ENCODE results near the gene EEF1G. TPM values are rescaled to one million over a fixed set of nuclear protein-coding genes. Genes with fewer than 3 reads are reported as not detected.

The EEF1G gene
- total and polyA plus RNA-seq, 9 of the 15 experiments (the other 6 are each of a cell fraction or from before 2014, with no cell fraction given) = 985 to 2,349 (median 2,035) TPM

GRCh38 chr11:62545437-62546243, 28.1 kb downstream of the EEF1G start (continued):
- no peak for TF ChIP-seq DDX20 (tag; IDR thresholded peaks at IDR 0.05; ENCODE audit: low read depth)
- TF ChIP-seq HDAC2 (IDR thresholded peaks at IDR 0.05) = peak; percentile 73
- TF ChIP-seq POLR2G (IDR thresholded peaks at IDR 0.05; ENCODE audit: low read depth, low read length) = 0 out of 2 replicates have a peak, but pooled peaks have one; percentile 57
- TF ChIP-seq HDAC1 (IDR thresholded peaks at IDR 0.05) = peak in 1 of 2 experiments; percentile 92; a peak in 2 of 4 replicates
- TF ChIP-seq ZNF639 (CRISPR knock-in tag; conservative IDR thresholded peaks at IDR 0.05 in 1 of 2, IDR thresholded peaks at IDR 0.05 in 1 of 2) = peak in 1 of 2 experiments; percentile 2; a peak in 1 of 4 replicates
- TF ChIP-seq RBBP5 (IDR thresholded peaks at IDR 0.05; ENCODE audit: borderline replicate concordance, insufficient read depth, low read length, poor library complexity, severe bottlenecking) = peak; percentile 68
- TF ChIP-seq MLLT1 (IDR thresholded peaks at IDR 0.05) = peak; percentile 20 to 63; a peak in 3 of 4 replicates
- TF ChIP-seq MTA1 (IDR thresholded peaks at IDR 0.05; ENCODE audit: borderline replicate concordance) = peak; percentile 77; the same call in 1 of the 2 replicates
- TF ChIP-seq, protein P1, sequence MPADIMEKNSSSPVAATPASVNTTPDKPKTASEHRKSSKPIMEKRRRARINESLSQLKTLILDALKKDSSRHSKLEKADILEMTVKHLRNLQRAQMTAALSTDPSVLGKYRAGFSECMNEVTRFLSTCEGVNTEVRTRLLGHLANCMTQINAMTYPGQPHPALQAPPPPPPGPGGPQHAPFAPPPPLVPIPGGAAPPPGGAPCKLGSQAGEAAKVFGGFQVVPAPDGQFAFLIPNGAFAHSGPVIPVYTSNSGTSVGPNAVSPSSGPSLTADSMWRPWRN (IDR thresholded peaks at IDR 0.05; ENCODE audit: low read depth) = 0 out of 2 replicates have a peak, but pooled peaks have one; percentile 32
- TF ChIP-seq, protein P2, sequence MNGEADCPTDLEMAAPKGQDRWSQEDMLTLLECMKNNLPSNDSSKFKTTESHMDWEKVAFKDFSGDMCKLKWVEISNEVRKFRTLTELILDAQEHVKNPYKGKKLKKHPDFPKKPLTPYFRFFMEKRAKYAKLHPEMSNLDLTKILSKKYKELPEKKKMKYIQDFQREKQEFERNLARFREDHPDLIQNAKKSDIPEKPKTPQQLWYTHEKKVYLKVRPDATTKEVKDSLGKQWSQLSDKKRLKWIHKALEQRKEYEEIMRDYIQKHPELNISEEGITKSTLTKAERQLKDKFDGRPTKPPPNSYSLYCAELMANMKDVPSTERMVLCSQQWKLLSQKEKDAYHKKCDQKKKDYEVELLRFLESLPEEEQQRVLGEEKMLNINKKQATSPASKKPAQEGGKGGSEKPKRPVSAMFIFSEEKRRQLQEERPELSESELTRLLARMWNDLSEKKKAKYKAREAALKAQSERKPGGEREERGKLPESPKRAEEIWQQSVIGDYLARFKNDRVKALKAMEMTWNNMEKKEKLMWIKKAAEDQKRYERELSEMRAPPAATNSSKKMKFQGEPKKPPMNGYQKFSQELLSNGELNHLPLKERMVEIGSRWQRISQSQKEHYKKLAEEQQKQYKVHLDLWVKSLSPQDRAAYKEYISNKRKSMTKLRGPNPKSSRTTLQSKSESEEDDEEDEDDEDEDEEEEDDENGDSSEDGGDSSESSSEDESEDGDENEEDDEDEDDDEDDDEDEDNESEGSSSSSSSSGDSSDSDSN (IDR thresholded peaks at IDR 0.05; ENCODE audit: borderline replicate concordance in 1 of 2, low read depth in 2 of 2, low read length in 2 of 2) = peak; percentile 31 to 55; a peak in 2 of 4 replicates
- 0 out of 2 replicates have a peak, but pooled peaks have one; percentile 0 for TF ChIP-seq TCF3 (CRISPR knock-in tag; IDR thresholded peaks at IDR 0.05)
- TF ChIP-seq NUFIP1 (IDR thresholded peaks at IDR 0.05; ENCODE audit: partially characterized antibody) = no peak
- no peak; the same call in 1 of the 2 replicates for TF ChIP-seq ARID4B (CRISPR knock-in tag; IDR thresholded peaks at IDR 0.05)
- peak; percentile 61 for TF ChIP-seq KDM5B (IDR thresholded peaks at IDR 0.05; ENCODE audit: insufficient replicate concordance, low read depth, low read length)

Data from K562 (cell line).